Measurements from ENCODE around the gene ACO2. TPM values are rescaled to one million over a fixed set of nuclear protein-coding genes. Genes with fewer than 3 reads are reported as not detected.

Gene ACO2
- total RNA-seq, 2 experiments from 2014 or later = 69.5 to 71.9 TPM

DNA sequence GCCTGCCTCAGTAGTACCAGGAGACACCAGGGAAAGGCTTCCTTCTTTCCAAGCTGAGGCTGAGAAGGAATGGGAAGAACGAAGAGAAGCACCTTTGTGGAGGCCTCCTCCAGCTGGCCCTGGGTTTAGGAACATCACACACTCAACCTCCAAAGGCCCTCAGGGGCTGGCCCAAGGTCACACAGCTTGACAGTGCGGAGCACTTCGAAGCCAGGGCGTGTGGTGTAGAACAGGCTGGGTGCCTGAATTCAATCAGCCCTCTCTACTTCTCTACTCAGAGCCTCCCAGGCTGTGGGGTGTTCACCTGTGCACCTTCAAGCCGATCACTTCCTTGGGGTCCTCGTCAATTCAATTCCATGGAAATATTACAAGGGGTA, 91.2 kb downstream of the ACO2 start:
- ATAC-seq (ENCODE audit: poor library complexity) = no peak
- Mint-ChIP-seq H3K27ac (no peak overlapping the region), H3K36me3 (ENCODE audit: low read depth) (no peaks in the 10 kb centered on the region), H3K4me1 (ENCODE audit: low read depth) (no peaks in the 10 kb centered on the region), H3K9me3 (no peaks in the 10 kb centered on the region), H3K27me3 (peaks cover 28% of the 10 kb centered on the region), H3K4me3 (no peak overlapping the region)
- Histone ChIP-seq H3K4me1 (ENCODE audit: insufficient read depth, low read length) (no peaks in the 10 kb centered on the region), H3K36me3 (ENCODE audit: insufficient read depth, low read length) (no peaks in the 10 kb centered on the region), H3K27me3 (ENCODE audit: control insufficient read depth in 1 of 2, insufficient read depth in 2 of 2, low read length in 2 of 2) (peaks cover 18 to 20% of the 10 kb centered on the region in 2 experiments), H3K4me3 (ENCODE audit: low read length) (no peak overlapping the region), H3K9me3 (ENCODE audit: control insufficient read depth in 1 of 2, insufficient read depth in 1 of 2, low read length in 2 of 2) (no peaks in the 10 kb centered on the region), H3K27ac (ENCODE audit: low read depth in 1 of 2, low read length in 2 of 2) (no peak overlapping the region)
- no peak for DNase-seq
- intact Hi-C loops (cut with DNase I, micrococcal nuclease) = no loop called here
- ChIA-PET CTCF (no interaction called here), POLR2A (no interaction called here)
- TF ChIP-seq, protein P1, sequence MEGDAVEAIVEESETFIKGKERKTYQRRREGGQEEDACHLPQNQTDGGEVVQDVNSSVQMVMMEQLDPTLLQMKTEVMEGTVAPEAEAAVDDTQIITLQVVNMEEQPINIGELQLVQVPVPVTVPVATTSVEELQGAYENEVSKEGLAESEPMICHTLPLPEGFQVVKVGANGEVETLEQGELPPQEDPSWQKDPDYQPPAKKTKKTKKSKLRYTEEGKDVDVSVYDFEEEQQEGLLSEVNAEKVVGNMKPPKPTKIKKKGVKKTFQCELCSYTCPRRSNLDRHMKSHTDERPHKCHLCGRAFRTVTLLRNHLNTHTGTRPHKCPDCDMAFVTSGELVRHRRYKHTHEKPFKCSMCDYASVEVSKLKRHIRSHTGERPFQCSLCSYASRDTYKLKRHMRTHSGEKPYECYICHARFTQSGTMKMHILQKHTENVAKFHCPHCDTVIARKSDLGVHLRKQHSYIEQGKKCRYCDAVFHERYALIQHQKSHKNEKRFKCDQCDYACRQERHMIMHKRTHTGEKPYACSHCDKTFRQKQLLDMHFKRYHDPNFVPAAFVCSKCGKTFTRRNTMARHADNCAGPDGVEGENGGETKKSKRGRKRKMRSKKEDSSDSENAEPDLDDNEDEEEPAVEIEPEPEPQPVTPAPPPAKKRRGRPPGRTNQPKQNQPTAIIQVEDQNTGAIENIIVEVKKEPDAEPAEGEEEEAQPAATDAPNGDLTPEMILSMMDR (IDR thresholded peaks at IDR 0.05) = no peak

DNA sequence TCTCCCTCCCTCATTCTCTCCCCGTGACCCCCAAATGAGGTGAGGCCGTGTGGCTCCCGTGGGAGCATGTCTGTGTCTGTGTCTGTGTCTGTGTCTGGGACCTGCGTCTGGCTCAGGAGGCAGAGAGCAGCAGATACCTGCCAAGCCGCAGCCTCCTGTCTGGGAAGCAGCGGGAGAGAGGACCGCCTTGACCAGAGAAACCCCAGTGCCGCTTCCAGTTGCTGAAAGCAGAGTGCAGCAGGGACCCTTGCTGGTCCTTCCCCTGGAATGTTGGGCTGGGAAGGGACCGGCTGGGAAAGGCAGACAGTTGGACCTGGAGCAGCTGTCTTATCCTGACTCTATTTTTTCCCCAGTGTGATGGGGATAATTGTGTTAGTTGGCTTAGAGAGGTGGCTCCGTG, 92.4 kb downstream of the ACO2 start:
- H3K4me3 ChIP-seq (ENCODE audit: low read length) = no peak overlapping the region
- ChIA-PET POLR2A (no interaction called here), CTCF (no interaction called here)
- ATAC-seq (ENCODE audit: poor library complexity) (no peak), DNase-seq (no peak)
- intact Hi-C loops (cut with DNase I, micrococcal nuclease) = no loop called here
- H3K4me1 ChIP-seq (ENCODE audit: insufficient read depth, low read length) = no peaks in the 10 kb centered on the region
- Mint-ChIP-seq H3K36me3 (ENCODE audit: low read depth) (no peaks in the 10 kb centered on the region), H3K4me1 (ENCODE audit: low read depth) (no peaks in the 10 kb centered on the region), H3K4me3 (no peak overlapping the region), H3K9me3 (no peaks in the 10 kb centered on the region), H3K27me3 (peaks cover 26% of the 10 kb centered on the region), H3K27ac (no peak overlapping the region)
- no peaks in the 10 kb centered on the region for H3K36me3 ChIP-seq (ENCODE audit: insufficient read depth, low read length)
- H3K9me3 ChIP-seq (ENCODE audit: control insufficient read depth in 1 of 2, insufficient read depth in 1 of 2, low read length in 2 of 2) = no peaks in the 10 kb centered on the region
- peaks cover 18 to 20% of the 10 kb centered on the region in 2 experiments for H3K27me3 ChIP-seq (ENCODE audit: control insufficient read depth in 1 of 2, insufficient read depth in 2 of 2, low read length in 2 of 2)
- TF ChIP-seq, protein P1 (IDR thresholded peaks at IDR 0.05) = no peak
- no peak overlapping the region for H3K27ac ChIP-seq (ENCODE audit: low read depth in 1 of 2, low read length in 2 of 2)

DNA sequence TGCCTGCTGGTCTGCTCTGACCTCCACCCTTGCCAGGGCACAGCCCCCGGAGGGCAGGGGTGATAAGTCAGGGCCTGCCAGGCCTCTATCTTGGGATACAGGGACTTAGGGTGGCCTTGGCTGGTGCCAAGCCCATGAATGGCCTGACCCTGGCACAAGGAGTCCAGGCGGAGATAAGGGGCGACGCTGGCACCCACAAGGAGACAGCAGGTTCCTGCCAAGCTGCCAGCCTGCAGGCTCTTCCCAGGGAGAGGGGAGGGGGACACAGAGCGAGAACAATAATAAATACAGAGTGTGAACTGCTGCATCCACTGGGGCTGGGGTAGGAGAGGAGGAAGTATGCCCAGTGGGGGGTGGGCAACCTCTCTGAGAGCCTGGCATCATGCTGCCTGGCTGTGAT, 92.9 kb downstream of the ACO2 start:
- TF ChIP-seq, protein P1 (IDR thresholded peaks at IDR 0.05) = no peak
- Mint-ChIP-seq H3K27me3 (peaks cover 22% of the 10 kb centered on the region), H3K9me3 (no peaks in the 10 kb centered on the region), H3K4me3 (no peak overlapping the region), H3K4me1 (ENCODE audit: low read depth) (no peaks in the 10 kb centered on the region), H3K36me3 (ENCODE audit: low read depth) (no peaks in the 10 kb centered on the region), H3K27ac (no peak overlapping the region)
- Histone ChIP-seq H3K4me1 (ENCODE audit: insufficient read depth, low read length) (no peaks in the 10 kb centered on the region), H3K27ac (ENCODE audit: low read depth in 1 of 2, low read length in 2 of 2) (no peak overlapping the region), H3K36me3 (ENCODE audit: insufficient read depth, low read length) (no peaks in the 10 kb centered on the region), H3K9me3 (ENCODE audit: control insufficient read depth in 1 of 2, insufficient read depth in 1 of 2, low read length in 2 of 2) (no peaks in the 10 kb centered on the region), H3K27me3 (ENCODE audit: control insufficient read depth in 1 of 2, insufficient read depth in 2 of 2, low read length in 2 of 2) (peaks cover 18 to 19% of the 10 kb centered on the region in 2 experiments), H3K4me3 (ENCODE audit: low read length) (no peak overlapping the region)
- intact Hi-C loops (cut with DNase I, micrococcal nuclease) = no loop called here
- ChIA-PET POLR2A (interaction anchor here (0.7 kb wide), 1 partner anchor 28 kb away, joined by 3 read pairs; the partner anchor contains the start of gene PMM1), CTCF (no interaction called here)
- ATAC-seq (ENCODE audit: poor library complexity) (no peak), DNase-seq (no peak)

All from CD4-positive, alpha-beta T cell (primary cell).